ENCODE results near the gene UQCRHL. TPM values are rescaled to one million over a fixed set of nuclear protein-coding genes. Genes with fewer than 3 reads are reported as not detected.

The UQCRHL gene
- total RNA-seq, 2 donors from 2014 or later, result 2.2 to 2.6 TPM

GRCh38 chr1:15804060-15804459 is 3.4 kb downstream of the UQCRHL start:
- DNase-seq, result peak in 1 of 2 donors; percentile 6
- intact Hi-C loops (cut with DNase I, micrococcal nuclease), result loop anchor here in 1 of 2 donors (10.0 kb wide), 1 partner anchor 251 kb away; no protein-coding TSS in a partner anchor
- no peak for ATAC-seq

- DNase-seq, result no peak
- intact Hi-C loops (cut with DNase I, micrococcal nuclease), result loop anchor here in 1 of 2 donors (10.0 kb wide), 1 partner anchor 251 kb away; no protein-coding TSS in a partner anchor
- no peak for ATAC-seq
Measured at GRCh38 chr1:15803380-15803779, 4.1 kb downstream of the UQCRHL start.

GRCh38 chr1:15802234-15802965 is 5.0 kb downstream of the UQCRHL start:
- ATAC-seq (no peak), DNase-seq (no peak)
- intact Hi-C loops (cut with DNase I, micrococcal nuclease), result loop anchor here in 1 of 2 donors (10.0 kb wide), 1 partner anchor 252 kb away; no protein-coding TSS in a partner anchor

GRCh38 chr1:15799928-15800835 is 7.3 kb downstream of the UQCRHL start:
- ATAC-seq (peak; percentile 81), DNase-seq (peak; percentile 86 to 93)
- intact Hi-C loops (cut with DNase I, micrococcal nuclease), result loop anchor here in 1 of 2 donors (10.0 kb wide), 1 partner anchor 255 kb away; no protein-coding TSS in a partner anchor

GRCh38 chr1:15799004-15799867 is 8.2 kb downstream of the UQCRHL start:
- DNase-seq (peak in 1 of 2 donors; percentile 66), ATAC-seq (peak; percentile 26)
- intact Hi-C loops (cut with DNase I, micrococcal nuclease), result no loop called here

- no peak for ATAC-seq
- no peak for DNase-seq
- intact Hi-C loops (cut with DNase I, micrococcal nuclease), result no loop called here
Measured at GRCh38 chr1:15797614-15798390, 9.6 kb downstream of the UQCRHL start.

- no peak for DNase-seq
- intact Hi-C loops (cut with DNase I, micrococcal nuclease), result no loop called here
- no peak for ATAC-seq
Measured at GRCh38 chr1:15796086-15796462, 11.4 kb downstream of the UQCRHL start.

GRCh38 chr1:15788624-15789301 is 18.7 kb downstream of the UQCRHL start:
- no peak for DNase-seq
- peak; percentile 3 for ATAC-seq
- intact Hi-C loops (cut with DNase I, micrococcal nuclease), result no loop called here

- ATAC-seq (peak; percentile 16), DNase-seq (no peak)
- intact Hi-C loops (cut with DNase I, micrococcal nuclease), result no loop called here
Measured at GRCh38 chr1:15786581-15786980, 20.9 kb downstream of the UQCRHL start.

GRCh38 chr1:15785683-15786082 is 21.8 kb downstream of the UQCRHL start:
- no peak for DNase-seq
- intact Hi-C loops (cut with DNase I, micrococcal nuclease), result no loop called here
- peak; percentile 5 for ATAC-seq

GRCh38 chr1:15777909-15778707 is 29.3 kb downstream of the UQCRHL start:
- intact Hi-C loops (cut with DNase I, micrococcal nuclease), result no loop called here
- ATAC-seq (no peak), DNase-seq (no peak)

GRCh38 chr1:15775706-15776105 is 31.7 kb downstream of the UQCRHL start:
- DNase-seq (no peak), ATAC-seq (no peak)
- intact Hi-C loops (cut with DNase I, micrococcal nuclease), result no loop called here

GRCh38 chr1:15771836-15772515 is 35.5 kb downstream of the UQCRHL start:
- DNase-seq (no peak), ATAC-seq (no peak)
- intact Hi-C loops (cut with DNase I, micrococcal nuclease), result no loop called here

- ATAC-seq, result no peak
- intact Hi-C loops (cut with DNase I, micrococcal nuclease), result no loop called here
Measured at GRCh38 chr1:15770313-15770962, 37.0 kb downstream of the UQCRHL start.

GRCh38 chr1:15768388-15768787 is 39.1 kb downstream of the UQCRHL start:
- no peak for ATAC-seq
- DNase-seq, result no peak
- intact Hi-C loops (cut with DNase I, micrococcal nuclease), result no loop called here

More at GRCh38 chr1:15770313-15770962, 37.0 kb downstream of the UQCRHL start:
- no peak for DNase-seq

GRCh38 chr1:15767941-15768340 is 39.5 kb downstream of the UQCRHL start:
- no peak for DNase-seq
- no peak for ATAC-seq
- intact Hi-C loops (cut with DNase I, micrococcal nuclease), result no loop called here

Data from left colon (tissue), 2 donors.